OCI-M2 (cell line): ENCODE results near the gene LSG1.
"Not testable (repeated sequence)": the region's sequence is repeated elsewhere in the genome, so short reads cannot be mapped to it uniquely, and the experiment has no call there.

Experiments
- DNase-seq: peaks from one replicate; lab custom pipeline; 2025; ENCODE audit not compliant: unreplicated experiment; lab: John Stamatoyannopoulos, UW

LSG1 gene

DNA sequence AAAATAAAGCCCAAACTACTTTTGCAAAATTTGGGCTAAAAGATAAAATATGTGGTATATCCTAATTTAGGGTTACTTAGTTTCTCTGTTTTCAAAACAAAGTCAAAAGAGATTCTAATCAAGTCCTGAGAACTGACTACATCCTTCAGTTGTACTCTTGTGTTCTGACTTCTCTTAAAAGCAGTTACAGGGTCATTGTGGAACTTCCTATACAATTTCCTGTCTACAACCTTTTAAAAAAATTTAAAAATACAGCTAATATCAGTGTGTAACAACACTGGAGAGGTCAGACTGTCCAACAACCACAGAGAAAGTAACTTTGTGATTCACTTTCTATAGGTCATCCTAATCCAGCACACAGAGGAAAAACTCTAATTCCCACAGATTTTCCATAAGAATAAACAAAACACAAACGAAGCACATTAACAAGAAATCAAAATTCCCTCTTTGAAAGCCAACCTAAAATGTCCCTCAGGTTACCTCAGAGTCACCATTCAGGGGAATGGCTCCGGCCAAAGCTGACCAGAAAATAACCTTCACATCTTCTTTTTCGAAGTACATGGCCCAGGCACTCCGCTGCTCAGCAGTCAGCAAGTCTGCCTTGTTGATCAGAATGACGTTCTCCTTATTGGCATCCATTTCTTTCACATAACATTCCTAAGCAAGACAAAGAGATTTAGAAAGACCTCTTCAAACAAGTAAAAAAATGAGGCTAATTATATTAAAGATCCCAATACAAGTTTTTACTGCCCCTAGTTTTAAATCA, 13.3 kb downstream of the LSG1 start:
- DNase-seq = no peak

DNA sequence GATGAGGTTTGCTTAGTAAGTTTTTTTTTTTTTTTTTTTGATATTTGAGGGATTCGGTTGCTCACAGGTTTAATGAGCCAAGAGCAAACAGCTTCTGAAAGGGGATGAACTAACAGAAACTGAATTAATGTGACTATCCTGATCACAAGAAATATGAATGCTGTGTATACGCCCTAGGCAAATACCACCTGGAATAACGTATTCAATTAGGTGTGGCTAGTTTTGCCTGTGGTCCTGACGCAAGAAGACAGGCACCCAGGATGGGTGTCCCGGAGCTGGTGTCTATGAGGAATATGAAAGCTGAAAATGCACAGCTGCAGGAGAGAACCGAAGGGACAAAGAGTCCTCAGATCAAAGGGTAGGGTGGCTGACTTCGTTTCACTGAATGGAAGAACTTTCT, 14.6 kb downstream of the LSG1 start:
- no peak for DNase-seq

GRCh38 chr3:194654443-194654842, 17.5 kb downstream of the LSG1 start:
- no peak for DNase-seq

DNA sequence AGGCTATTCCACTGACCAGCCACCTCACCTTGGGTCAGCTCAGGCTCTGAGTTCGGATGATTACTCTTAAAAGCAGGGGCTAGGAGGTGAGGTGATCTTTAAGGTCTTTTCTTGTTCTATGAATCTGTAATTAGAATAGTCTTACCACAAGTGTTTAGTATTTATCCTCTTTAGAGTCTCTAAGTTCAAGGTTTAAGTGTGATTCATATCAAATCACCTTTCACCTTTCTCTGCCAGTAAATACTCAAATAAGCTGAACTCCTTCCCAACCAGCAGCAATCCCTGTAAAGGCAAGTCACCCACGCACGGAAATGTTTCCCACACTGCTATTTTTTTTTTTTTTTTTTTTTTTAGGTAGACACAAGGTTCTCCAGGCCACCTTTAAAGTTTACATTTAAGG, 24.2 kb downstream of the LSG1 start:
- DNase-seq = no peak

- DNase-seq = no peak
Observed at GRCh38 chr3:194642769-194643168, 29.2 kb downstream of the LSG1 start.

DNA sequence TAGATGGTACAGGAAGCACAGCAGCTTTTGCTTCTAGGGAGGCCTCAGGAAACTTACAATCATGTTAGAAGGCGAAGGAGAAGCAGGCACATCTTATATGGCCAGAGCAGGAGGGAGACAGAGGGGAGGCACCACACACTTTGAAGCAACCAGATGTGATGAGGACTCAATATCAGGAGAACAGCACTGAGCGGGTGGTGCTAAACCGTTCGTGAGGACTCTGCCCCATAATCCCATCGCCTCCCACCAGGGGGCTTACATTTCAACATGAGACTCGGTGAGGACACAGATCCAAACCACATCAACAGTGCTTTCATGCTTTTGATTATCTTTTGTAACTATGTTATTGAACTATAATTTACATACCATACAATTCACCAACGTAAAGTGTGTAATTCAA, 31.2 kb downstream of the LSG1 start:
- no peak for DNase-seq

GRCh38 chr3:194638991-194639605, 32.9 kb downstream of the LSG1 start:
- no peak for DNase-seq

GRCh38 chr3:194637541-194638400, 34.2 kb downstream of the LSG1 start:
- no peak for DNase-seq

DNA sequence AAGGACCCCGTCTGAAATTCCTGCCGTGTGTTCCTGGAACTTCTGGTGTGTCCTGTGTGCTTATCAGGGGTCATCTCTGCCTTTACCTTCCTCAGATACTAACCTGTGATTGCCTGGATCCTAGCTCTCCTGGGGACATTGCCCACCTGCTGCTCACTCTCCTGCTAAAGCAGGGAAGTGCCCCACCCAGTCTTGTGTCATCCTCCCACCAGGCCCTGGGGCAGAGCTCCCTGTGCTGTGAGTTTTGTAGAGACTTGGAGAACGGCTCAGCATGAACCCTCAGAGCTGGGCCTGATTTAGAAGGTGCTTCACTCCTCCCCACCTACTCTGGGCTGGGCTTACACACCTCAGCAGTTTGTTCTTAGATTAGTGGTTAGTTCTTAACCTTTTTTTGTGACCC, 34.9 kb downstream of the LSG1 start:
- no peak for DNase-seq

- DNase-seq = peak; percentile 33
Observed at GRCh38 chr3:194633349-194634004, 38.5 kb downstream of the LSG1 start, which contains the start of gene TMEM44. Gene TMEM44, minus strand, starts transcription at chr3:194633419. Its CDS starts 204 bp downstream, at chr3:194633215.

DNA sequence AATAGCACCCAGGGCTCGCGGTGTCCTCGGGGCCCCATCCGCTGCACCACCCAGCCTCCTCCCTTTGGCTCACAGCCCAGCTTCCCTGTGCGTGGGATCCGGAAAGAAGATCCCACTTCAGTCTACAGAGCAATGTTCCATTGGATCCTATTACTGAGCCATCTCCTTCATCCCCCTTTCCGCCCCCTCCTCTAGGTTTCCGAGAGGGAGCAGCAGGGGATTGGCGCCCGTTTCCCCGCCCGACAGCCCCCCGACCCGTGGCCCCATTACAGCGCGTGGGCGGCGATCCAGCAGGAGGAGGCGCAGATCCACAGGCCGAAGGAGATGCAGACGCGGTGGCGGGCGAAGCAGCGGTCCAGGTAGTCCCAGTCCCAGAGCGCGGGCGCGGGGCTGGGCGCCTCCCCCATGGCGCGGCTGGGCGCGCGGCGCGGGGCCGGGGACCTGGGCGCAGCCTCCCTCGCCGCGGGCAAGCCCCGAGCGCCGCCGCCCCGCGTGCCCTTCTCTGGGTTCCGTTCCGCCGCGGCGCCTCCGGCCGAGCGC, 39.1 kb downstream of the LSG1 start:
- DNase-seq = no peak

DNA sequence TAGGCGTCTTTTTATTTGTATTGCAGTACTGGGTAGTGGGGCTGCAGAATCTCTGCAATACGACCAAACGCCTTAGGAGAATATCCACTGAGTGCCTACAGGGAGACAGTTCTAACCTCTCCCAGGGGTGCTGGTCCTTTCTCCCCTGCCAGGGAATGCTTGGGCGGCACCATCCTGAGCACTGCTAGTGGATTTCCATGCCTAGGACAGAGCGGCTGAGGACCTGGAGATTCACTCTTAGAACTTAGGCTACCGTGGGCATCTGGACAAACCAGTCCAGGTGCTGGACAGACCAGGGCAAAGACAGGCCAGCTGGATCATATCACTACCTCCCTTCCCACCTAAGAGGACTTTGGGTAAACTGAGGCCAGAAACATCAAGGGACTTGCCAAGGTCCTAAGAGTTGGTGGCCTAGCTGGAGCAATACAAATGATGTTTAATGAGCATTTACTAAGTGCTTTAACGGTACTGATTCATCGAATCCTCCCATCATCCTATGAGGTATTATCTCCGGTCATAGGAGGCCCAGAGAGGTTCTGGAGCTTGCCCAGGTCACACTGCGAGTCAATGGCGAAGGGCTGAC, 39.7 kb downstream of the LSG1 start:
- no peak for DNase-seq

DNA sequence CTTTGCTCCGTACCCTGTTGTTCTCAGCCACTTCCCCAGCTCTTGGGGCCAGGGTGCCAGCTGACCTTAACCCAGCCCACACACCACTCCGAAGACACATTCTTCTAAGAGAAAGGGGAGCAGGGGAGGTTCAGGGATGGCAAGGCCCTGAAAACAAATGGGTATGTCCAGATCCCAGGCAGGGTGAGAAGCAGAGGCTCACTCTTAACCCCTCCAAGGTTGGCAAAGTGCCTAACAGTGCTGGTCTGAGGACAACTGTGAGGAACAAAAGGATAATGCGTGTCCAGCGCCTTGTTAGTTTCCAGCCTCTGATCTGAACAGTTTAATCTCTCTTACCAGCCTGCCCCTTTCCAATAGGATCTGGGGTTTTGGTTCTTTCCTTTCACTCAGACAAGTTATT, 40.3 kb downstream of the LSG1 start:
- no peak for DNase-seq

DNA sequence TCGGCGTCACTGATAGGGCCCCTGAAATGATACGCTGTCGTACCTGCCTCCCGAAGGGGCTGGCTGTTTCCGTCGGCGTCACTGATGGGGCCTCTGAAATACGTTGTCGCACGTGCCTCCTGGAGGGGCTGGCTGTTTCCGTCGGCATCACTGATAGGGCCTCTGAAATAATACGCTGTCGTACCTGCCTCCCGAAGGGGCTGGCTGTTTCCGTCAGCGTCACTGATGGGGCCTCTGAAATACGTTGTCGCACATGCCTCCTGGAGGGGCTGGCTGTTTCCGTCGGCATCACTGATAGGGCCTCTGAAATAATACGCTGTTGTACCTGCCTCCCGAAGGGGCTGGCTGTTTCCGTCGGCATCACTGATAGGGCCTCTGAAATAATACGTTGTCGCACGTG, 41.3 kb downstream of the LSG1 start:
- not testable (repeated sequence) for DNase-seq

GRCh38 chr3:194624956-194625355, 47.0 kb downstream of the LSG1 start:
- DNase-seq = no peak

GRCh38 chr3:194623449-194624290, 48.3 kb downstream of the LSG1 start:
- no peak for DNase-seq

DNA sequence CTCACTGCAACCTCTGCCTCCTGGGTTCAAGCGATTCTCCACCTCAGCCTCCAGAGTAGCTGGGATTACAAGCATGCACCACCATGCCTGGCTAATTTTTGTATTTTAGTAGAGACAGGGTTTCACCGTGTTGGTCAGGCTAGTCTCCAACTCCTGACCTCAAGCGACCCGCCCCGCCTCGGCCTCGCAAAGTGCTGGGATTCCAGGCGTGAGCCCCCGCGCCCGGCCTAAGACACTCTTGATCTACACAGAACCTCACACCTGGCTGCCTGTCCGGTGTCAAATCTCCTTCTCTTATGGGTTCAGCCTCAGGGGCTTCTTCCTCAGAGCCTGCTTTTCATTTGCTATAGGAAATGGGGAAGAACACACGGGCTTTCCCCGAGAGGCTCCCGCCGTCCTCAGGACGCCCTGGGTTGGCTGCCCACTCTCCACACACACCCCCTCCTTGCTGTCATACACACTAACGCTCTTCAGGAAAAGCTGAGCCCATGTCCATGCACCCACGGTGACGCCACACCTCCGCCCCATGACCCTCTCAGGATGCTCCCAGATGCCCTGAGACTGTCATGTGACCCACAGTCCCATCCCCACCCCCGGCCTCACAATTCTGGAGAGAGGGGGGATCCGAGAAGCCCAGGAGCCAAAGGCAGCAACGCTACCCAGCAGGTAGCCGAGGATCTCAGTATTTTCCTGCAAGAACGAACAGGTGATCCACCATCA, 49.2 kb downstream of the LSG1 start:
- no peak for DNase-seq

- no peak for DNase-seq
Observed at GRCh38 chr3:194621947-194622346, 50.0 kb downstream of the LSG1 start.

DNA sequence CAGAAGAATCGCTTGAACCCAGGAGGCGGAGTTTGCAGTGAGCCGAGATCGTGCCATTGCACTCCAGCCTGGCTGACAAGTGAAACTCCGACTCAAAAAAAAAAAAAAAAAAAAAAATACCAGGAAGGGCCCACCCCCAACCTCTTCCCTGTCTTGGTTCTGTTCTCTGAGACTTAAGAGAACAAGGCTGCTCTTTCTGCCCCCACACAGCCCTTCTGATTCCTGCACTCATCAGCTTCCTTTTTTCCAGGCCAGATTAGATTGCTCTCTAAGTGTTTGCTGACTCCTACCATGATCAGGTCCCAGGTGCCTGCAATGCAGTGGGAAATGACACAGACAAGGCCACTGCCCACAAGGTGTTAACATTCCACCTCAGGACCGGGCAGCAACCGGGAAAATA, 51.8 kb downstream of the LSG1 start:
- DNase-seq = no peak
